ENCODE results near the gene ADAM8.

The ADAM8 gene

DNA sequence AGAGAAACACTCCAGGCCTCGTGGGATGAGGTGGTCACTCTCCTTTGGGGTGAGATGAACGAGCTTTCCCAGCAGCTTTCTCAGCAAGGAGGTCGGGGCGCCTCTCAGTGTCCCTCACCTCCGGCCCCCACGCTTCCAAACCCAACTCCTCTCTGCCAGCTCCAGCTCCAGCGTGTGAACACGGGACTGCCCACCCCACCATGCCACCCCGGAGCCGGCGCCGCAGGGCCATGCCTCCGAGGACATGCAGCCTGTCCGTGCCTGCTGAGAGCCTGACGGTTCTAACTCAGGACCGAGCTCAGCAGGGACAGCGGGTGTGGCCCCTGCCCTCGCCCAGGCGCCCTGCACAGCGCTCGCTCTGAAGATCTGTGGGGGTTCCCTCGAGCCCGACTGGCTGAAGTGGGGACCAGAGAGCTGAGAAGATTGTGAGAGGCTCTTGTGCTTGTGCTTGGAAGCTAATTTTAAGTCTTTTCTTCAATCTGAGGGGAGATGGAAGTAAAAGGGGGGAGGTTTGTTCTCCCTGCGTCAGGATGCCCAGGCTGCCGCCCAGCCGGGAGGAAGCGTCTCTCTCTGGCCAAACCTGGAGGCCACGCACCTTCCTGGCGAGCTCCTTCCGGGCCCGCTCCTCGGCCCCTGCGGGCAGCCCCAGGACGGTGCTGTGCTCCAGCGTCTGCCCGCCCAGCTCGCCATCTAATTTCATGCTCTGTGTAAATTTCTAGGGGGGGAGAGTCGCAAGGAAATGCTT, 5.1 kb upstream of the ADAM8 start:
- DNase-seq (ENCODE audit: low spot score), result no peak

DNA sequence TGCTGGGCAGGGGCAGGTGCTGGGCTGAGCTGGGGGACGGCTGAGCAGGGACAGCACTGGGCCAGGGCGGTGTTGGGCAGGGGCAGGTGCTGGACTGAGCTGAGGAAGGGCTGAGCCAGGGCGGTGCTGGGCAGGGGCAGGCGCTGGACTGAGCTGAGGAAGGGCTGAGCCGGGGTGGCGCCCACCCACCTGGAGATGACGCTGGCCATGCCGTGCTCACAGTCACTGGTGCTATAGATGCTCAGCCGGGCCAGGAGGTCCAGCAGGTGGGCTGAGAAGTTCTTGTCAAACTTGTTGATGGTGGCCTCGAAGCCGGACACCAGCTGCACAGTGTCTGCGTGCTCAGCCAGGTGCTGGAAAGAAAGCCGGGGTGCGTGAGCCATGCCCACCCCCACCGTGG, 4.4 kb upstream of the ADAM8 start:
- no peak for DNase-seq (ENCODE audit: low spot score)

DNA sequence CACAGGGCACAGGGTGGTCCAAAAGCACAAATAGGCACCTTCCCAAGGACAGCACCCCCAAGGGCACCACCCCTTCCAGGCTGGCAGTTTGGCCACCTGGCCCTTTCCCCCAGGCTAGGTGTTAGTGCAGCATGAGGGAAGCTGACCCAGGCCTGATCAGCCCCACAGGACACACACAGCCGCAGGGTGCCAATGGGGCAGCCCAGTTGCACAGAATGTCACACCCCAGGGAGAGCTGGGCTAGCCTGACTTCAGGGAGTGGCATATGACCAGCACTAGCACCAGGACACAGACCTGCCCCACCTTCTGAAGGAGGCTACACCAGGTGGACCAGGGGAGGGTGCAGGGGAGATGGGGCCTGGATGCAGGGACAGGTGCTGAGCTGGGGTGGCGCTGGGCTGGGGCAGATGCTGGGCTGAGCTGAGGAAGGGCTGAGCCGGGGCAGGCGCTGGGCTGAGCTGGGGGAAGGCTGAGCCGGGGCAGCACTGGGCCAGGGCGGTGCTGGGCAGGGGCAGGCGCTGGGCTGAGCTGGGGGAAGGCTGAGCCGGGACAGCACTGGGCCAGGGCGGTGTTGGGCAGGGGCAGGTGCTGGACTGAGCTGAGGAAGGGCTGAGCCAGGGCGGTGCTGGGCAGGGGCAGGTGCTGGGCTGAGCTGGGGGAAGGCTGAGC, 3.9 kb upstream of the ADAM8 start:
- no peak for DNase-seq (ENCODE audit: low spot score)

DNA sequence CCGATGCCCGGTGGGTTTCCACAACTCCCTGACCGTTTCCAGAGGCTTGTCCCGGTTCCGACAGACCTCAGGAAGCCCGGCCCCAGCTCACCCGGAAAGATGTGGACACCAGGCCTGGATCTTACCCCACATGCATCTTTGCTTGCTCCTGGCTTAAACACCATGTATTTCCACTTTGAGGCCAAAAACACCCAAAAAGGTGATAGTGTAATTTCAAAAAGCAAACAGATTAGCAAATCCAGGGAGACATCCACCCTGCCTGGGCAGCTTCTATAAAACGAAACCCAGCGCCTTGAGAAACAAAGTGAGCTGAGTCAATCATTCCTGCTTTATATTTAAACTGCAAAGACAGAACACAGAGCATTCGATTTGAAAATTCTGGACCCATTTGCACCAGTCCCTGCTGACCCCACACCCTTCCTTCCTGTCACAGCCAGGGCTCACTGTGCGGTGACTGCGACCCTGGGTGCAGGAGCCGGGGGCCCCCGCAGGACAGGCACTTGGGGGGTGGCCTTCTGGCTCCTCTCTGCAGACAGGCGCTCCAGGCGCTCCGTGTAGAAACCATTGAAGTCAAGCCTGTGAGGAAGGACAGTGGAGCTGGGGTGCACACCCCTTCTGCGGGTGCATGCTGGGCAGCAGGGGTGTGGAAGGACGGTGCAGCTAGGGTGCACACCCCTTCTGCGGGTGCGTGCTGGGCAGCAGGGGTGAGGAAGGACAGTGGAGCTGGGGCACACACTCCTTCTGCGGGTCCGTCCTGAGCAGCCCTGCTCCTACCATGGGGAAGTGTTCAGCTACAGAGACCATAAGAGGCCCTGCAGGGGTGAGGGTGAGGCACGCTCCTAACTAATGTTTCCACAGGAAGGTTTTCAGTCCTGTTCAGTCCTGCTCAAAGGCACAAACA, 2.9 kb upstream of the ADAM8 start:
- DNase-seq (ENCODE audit: low spot score), result no peak

DNA sequence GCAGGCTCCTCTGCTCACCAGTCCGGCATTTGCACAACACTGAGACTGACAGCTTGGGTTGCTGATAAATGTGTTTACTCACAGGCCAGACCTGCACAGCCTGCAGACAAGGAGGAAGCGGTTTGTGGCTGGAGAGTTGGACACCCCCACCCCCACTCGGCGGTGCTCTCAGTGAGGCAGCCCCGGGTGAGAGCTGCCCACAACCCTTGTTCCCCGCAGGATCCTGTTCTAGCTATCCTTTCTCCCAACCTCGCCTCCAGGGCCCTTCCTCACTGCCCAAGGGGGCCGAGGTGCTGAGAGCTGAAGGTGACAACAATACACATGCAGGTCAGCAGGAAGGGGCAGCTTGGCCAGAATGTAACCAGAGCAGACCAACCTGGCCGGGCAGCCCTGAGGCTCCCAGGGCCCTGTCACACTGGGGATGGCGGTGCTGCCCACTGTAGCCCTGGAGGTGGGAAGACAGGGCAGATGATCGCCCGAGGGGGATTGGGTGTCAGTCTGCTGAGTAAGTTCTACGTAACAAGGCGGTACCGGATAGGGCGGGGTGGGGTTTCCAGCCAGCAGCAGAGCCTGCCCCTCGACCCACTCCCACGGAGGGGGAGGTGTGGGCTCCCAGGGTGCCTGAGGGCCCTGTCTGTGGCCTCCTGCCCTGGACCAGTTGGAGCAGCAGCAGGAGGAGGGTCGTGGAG, 2.1 kb upstream of the ADAM8 start:
- no peak for DNase-seq (ENCODE audit: low spot score)

DNA sequence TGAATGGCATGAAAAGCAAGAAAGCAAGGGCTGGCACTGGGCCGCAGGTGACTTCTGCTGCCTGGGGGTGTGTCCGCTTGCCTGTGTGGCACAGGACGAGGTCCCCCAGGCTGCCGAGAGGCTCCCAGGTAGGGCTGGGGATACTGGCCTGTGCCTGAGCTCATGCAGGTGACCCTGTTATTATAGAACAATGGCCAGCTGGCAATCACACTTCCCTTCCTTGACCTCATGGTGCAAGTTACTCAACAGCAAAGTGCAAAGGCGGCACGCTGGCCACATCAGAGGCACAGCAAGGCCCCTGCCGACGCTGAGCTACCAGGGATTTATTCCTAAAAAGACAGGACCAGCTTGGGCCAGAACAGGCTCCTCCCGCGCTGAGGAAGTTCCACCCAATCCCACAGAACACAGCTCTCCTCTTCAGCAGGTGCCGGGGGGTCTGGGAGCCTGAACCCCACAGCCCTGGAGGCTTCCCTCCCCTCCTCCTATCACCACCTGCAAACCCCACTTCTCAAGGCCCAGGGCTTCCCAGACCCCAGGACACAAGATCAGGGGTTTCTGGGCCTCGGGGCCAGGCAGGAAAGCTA, 1.4 kb upstream of the ADAM8 start:
- DNase-seq (ENCODE audit: low spot score), result no peak

DNA sequence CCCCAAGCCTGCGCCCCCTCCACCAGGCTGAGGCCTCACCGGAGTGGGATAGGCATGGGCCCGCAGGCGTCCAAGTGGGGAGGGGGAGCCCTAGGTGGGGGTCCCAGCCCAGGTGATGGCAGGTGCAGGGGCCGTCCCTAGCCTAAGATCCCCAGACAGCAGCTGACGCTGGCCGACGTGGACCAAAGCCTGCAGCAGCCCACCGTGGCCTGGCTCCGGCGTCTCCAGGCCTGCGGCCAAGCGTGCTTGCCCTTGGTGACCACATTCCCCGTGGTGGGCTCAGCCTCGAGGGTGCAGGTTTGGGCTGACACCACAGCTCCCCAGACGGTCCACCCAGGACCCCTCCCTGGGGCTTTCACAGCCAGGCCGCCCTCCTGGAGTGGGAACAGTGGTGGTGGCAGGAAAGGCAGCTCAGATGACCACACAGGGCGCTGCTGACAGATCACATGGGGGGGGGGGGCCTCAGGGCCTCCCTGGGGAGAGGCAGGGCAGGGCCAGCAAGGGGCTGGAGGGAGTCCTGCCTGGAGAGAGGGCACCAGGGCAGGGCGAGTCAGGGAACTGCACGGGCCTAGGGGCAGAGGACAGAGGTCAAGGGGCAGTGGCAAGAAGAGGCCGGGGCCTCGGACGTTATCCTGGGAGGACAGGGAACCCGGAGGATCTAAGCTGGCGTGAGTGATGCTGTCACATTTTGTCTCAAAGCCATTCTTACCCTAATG, 767 bp upstream of the ADAM8 start:
- no peak for DNase-seq (ENCODE audit: low spot score)

DNA sequence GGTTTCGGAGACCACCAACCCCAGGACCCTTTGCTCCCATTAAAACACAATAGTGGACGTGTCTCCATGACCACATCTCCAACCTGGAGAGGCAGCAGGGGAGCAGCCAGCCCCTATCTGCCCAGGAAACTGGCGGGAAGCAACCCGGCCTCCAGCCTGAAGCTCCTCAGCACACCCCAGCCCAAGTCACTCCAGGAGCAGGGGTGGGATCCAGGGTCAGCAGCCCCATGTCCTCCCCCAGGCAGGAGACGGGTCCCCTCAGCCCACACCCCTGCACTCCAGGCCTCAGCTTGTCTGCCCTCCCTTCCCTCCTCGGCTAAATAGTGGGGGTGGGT, 601 bp downstream of the ADAM8 start:
- DNase-seq (ENCODE audit: low spot score), result no peak

DNA sequence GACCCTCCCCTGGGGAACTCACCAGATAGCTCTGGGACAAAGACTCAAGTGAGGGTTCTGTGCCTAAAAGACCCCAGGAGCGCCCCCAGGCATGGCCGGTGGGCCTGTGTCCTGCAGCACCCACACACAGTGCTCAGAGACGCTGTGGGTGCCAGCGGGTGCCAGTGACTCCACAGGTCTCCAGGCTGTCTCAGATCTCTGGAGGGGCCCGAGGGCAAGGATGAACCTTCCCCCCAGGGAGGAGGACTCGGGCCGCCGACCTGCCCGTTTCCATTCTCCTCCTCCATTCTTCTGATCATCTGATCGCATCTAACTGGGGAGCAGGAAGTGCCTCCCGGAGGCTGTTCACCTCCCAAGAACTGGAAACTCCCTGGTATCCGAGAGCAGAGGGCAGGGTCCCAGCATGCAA, 980 bp downstream of the ADAM8 start:
- DNase-seq (ENCODE audit: low spot score), result peak; percentile 45

DNA sequence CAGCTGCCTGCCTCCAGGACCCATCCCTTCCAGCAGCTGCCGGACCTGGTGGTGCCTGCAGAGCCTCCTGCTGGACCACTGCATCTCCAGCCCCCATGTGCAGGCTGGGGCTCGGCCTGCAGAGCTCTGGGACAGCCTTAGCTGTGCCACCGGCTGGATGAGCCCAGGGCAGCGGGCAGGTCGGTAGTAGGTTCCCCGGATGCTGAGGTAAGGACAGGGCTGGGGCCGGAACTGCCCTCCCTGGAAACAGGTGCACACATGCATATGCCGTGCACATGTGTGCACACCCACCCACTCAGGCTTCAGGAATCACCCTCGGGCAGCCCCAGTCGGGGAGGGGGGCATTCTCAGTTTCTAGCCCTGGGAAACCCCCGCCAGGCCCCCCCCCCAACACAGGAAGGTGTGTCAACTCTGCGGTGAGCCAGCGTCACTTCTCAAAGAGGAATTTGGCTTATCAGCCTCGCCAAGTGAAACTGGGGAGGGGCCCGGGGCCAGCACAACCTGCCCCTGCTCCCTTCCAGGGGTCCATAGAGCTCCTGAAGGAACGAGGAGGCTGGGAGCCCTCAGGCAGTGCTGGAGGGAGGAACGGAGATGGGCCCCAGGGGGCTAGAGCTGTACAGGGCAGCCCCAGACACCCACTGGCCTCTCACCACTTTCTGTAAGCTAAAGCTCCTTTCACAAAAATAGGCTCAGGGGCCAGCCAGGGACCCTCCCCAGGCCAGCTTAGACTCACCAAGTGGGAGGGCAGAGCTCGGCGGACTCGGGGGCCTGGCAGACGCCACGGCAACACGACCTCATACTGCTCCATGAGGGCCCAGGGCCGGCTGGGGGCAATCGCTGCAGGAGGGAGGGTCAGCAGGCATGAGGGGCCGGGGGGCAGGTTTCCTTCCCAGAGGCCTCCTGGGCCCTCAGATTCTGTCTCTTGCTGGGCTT, 1.7 kb downstream of the ADAM8 start:
- DNase-seq (ENCODE audit: low spot score), result no peak

DNA sequence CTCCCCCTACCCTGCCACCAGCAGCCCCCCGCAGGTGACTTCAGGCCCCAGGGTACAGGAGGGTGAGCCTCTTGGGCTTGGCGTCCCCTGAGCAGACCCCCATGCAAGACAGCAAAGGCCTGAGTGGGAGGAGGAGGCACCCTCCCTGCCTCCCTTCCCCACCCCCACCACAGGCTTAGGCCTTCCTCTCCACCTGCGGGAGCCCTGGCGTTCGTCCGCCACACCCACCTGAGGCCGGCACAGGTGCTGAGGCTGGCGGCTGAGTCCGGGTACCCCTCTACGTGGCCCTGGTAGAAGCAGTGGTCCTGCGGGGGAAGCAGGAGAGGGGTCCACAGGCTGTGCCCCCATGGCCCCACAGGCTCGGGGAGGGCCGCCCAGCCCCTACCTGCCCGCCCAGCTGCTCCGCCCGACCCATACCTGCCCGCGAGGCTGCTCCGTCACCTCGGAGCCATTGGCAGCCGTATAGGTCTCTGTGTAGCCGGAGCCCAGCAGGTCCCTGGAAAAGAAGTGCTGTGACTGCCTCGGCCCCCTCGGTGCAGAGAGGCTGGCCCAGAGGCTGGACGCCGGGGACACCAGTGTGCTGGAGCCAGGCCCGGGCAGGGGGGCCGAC, 3.0 kb downstream of the ADAM8 start:
- DNase-seq (ENCODE audit: low spot score), result no peak

DNA sequence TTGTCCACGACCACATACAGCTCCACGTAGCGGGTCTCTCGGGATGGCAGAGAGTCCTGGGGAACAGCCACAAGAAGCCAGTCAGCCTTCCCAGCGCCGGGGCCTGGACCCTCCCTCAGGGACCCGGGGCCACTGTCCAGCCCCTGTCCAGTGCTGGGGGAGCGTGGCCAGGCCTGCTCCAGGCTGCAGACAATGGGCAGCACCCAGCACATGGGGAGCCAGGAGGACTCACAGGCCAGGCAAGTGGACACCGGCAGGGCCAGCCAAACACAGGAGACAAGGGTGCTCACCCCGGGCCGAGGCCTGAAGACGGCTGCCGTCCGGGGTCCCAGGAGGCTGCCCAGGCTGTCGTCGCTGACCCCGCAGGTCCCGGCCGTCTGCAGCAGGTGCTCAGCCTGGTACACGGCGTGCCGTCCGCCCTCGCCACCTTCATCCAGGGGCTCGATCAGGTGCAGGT, 3.7 kb downstream of the ADAM8 start:
- DNase-seq (ENCODE audit: low spot score), result no peak

DNA sequence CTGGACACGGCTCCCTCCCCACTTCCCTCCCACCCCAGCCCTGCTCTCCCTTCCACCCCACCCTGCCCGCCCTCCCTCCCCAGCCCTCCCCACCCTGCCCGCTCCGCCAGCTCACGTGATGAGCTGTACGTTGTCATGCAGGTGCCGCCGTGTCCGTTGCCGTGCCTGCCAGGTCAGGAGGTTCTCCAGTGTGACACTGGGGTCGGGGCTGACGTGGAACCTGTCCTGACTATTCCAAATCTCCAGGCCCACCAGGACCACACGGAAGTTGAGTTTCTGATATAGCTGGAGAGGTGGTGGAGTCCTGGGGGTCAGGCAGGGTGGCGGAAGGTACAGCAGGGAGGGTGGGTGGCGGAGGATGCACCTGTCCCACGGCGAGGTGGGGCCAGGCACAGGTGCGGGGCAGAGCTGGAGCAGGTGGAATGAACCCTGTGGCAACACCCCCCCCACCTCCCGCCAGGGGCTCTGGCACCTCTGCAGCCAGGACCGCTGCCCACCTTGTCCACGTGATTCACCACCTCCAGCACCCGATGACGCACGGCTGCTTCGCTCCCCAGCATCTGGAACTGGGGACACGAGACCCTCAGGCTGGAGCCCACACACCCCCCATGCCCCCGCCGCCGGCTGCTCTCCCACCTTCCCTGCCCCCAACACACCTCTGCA, 4.2 kb downstream of the ADAM8 start:
- no peak for DNase-seq (ENCODE audit: low spot score)

DNA sequence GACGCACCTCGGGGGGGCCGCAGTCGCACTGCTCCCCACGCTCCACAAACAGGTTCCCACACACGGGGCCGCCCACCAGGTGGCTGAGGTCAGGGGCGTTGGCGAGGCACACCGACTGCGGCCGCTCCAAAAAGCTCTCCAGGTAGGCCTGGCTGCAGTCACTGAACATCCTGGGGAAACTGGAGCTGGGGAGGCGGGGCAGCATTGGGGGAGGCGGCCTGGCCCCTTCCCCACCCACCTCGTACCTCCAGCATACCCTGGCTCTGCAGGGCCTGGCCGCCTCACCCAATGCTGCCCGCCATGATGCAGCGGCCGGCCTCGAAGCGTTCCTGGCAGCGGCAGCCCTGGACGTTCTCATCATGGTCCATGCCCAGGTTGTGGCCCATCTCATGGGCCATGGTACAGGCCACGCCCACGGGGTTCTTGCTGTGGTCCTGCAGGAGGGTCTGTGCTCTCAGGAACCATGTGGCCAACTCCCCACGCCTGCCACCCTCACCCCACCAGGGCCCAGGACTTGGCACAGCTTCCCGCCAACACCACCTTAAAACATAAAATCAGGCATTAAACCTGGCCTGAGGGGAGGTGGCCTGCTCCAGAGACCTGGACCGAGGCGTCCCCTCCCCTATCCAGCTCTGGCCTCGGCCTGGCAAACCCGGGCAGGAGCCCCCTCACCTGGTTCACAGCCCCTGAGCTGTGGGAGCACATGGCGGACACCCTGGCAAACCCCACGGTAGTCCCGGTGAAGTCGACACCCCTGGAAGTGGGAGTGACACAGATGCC, 5.0 kb downstream of the ADAM8 start:
- DNase-seq (ENCODE audit: low spot score), result no peak

DNA sequence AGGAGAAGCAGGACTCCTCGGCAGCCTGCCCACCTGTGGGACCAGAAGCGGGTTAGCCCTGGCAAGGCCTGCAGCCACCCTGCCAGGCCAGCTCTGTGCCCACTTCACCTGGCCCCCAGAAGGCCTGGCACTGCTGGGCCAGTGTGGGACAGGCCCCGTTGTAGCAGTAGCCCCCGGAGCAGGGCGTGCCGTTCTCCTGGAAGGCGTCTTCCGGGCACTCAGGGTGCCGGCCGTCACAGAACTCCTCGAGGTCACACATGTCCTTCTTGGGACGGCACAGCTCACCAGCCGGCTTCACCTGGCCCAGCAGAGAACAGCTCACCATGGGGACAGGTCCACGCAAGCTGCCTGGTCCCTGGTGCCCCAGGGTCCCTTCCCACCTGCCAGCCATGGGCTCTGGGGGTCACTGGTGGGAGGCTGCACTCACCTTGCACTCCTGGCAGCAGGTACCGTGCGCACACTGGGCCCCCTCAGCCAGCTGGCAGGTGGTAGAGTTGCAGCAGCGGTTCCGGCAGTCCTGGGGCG, 5.8 kb downstream of the ADAM8 start:
- DNase-seq (ENCODE audit: low spot score), result no peak

DNA sequence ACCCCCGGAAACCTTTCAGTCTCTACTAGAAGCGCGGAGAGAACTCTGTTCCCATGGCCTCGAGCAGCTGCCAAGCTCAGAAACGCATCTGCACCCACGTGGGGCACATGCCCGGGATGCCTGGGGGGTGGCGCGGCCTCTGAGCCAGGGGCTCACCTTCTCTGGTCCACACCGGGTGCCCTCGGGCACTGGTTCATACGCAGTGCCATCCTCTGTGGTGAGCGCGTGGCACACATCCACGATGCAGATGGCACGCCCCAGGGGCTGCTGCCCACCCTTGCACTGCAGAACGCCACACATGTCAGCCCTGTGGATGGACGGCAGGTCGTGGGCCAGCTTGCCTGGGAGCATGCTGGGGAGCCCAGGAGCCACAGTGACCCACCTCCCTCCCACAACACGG, 6.5 kb downstream of the ADAM8 start:
- DNase-seq (ENCODE audit: low spot score), result no peak

DNA sequence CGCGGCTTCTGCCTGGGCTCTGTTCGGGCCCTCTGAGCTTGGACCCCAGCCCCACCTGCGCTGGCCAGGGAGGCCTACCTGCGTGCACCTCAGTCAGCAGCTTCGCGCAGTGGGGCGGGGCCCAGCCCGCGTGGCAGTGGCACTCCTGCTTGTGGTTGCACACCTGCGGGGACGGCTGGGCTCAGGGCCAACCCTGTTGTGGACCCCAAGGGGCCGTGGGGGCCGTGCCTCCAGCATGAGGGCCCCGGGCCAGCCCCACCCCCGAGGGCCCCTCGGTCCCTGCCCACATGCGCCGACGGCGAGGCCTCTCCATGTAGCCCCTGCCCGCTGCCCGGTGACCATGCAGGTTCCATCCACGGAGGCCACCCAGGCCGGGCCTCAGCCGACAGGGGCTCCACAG, 7.3 kb downstream of the ADAM8 start:
- DNase-seq (ENCODE audit: low spot score), result no peak

DNA sequence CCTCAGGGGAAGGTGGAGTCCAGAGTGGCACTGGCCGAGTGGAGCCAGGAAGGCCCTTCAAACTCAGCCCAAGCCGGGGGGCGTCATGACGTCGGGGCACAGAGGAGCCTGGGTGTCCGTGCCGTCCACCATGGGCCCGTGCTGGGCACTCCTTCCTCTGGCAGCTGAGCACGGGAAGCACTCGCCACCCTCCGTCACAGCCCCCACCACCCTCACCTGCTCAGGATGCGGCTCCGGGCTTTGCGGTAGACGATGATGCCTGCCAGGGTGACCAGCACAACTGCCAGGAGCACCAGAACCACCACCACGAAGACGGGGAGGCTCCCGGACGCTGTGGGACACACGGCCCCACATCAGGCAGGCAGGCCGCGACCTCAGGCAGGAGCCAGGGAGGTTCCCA, 8.1 kb downstream of the ADAM8 start:
- DNase-seq (ENCODE audit: low spot score), result no peak
